ENCODE measurements around the gene TNS1.

The TNS1 gene

GRCh38 chr2:217956586-217957457 is 46.0 kb downstream of the TNS1 start:
- no peak for DNase-seq (ENCODE audit: low read depth in 4 of 4, low spot score in 1 of 4)

GRCh38 chr2:217955881-217956493 is 46.8 kb downstream of the TNS1 start:
- no peak for DNase-seq (ENCODE audit: low read depth in 4 of 4, low spot score in 1 of 4)

GRCh38 chr2:217954971-217955740 is 47.6 kb downstream of the TNS1 start:
- DNase-seq (ENCODE audit: low read depth in 4 of 4, low spot score in 1 of 4): no peak

GRCh38 chr2:217954469-217954868 is 48.3 kb downstream of the TNS1 start:
- DNase-seq (ENCODE audit: low read depth in 4 of 4, low spot score in 1 of 4): no peak

- no peak for DNase-seq (ENCODE audit: low read depth in 4 of 4, low spot score in 1 of 4)
Measured at GRCh38 chr2:217954051-217954450, 48.7 kb downstream of the TNS1 start.

GRCh38 chr2:217953531-217953932 is 49.3 kb downstream of the TNS1 start:
- no peak for DNase-seq (ENCODE audit: low read depth in 4 of 4, low spot score in 1 of 4)

- no peak for DNase-seq (ENCODE audit: low read depth in 4 of 4, low spot score in 1 of 4)
Measured at GRCh38 chr2:217953011-217953481, 49.7 kb downstream of the TNS1 start.

- no peak for DNase-seq (ENCODE audit: low read depth in 4 of 4, low spot score in 1 of 4)
Measured at GRCh38 chr2:217952409-217952808, 50.4 kb downstream of the TNS1 start.

- no peak for DNase-seq (ENCODE audit: low read depth in 4 of 4, low spot score in 1 of 4)
Measured at GRCh38 chr2:217951521-217952247, 51.1 kb downstream of the TNS1 start.

GRCh38 chr2:217951091-217951490 is 51.7 kb downstream of the TNS1 start:
- DNase-seq (ENCODE audit: low read depth in 4 of 4, low spot score in 1 of 4): no peak

GRCh38 chr2:217950401-217950871 is 52.4 kb downstream of the TNS1 start:
- no peak for DNase-seq (ENCODE audit: low read depth in 4 of 4, low spot score in 1 of 4)

- DNase-seq (ENCODE audit: low read depth in 4 of 4, low spot score in 1 of 4): no peak
Measured at GRCh38 chr2:217949447-217949846, 53.3 kb downstream of the TNS1 start.

GRCh38 chr2:217948897-217949296 is 53.9 kb downstream of the TNS1 start:
- DNase-seq (ENCODE audit: low read depth in 4 of 4, low spot score in 1 of 4): no peak

- no peak for DNase-seq (ENCODE audit: low read depth in 4 of 4, low spot score in 1 of 4)
Measured at GRCh38 chr2:217948351-217948791, 54.4 kb downstream of the TNS1 start.

GRCh38 chr2:217947383-217948350 is 55.1 kb downstream of the TNS1 start:
- DNase-seq (ENCODE audit: low read depth in 4 of 4, low spot score in 1 of 4): no peak

- DNase-seq (ENCODE audit: low read depth in 4 of 4, low spot score in 1 of 4): no peak
Measured at GRCh38 chr2:217946051-217946450, 56.7 kb downstream of the TNS1 start.

- no peak for DNase-seq (ENCODE audit: low read depth in 4 of 4, low spot score in 1 of 4)
Measured at GRCh38 chr2:217945530-217945929, 57.3 kb downstream of the TNS1 start.

- no peak for DNase-seq (ENCODE audit: low read depth in 4 of 4, low spot score in 1 of 4)
Measured at GRCh38 chr2:217944923-217945322, 57.9 kb downstream of the TNS1 start.

GRCh38 chr2:217944366-217944765 is 58.4 kb downstream of the TNS1 start:
- no peak for DNase-seq (ENCODE audit: low read depth in 4 of 4, low spot score in 1 of 4)
